Left ventricle myocardium superior (tissue), 1 donor: ENCODE measurements around the gene CLIC1. TPM values are rescaled to one million over a fixed set of nuclear protein-coding genes. Genes with fewer than 3 reads are reported as not detected.

Experiments
- ATAC-seq: fragments of 200-7000 bp; cut with Tn5 transposase; one replicate; pipeline ENCODE4 v1.9.1; 2020; ENCODE audit warnings: mild to moderate bottlenecking, moderate library complexity
- DNase-seq: peaks from one replicate; pipeline ENCODE4 v3.0.0-alpha.2; 2020
- intact Hi-C: fragments of 100-400 bp; cut with micrococcal nuclease; formaldehyde crosslinking; loops from one replicate; pipeline ENCODE4 v1.11.0; 2022
- total RNA-seq: library from RNA; stranded (reverse); fragmentation: NEBNext Ultra II Directional; extraction: Animal tissue kit (Norgen Biotek cat#: 25700); gene quantifications from one replicate; pipeline ENCODE4 v1.2.1, GENCODE V29; 2021
- donor health status: DM: no; HTN: yes; CAD: no; lungs with severe emphysema.

Gene CLIC1
- total RNA-seq, 1 donor from 2014 or later = 77.4 TPM

DNA sequence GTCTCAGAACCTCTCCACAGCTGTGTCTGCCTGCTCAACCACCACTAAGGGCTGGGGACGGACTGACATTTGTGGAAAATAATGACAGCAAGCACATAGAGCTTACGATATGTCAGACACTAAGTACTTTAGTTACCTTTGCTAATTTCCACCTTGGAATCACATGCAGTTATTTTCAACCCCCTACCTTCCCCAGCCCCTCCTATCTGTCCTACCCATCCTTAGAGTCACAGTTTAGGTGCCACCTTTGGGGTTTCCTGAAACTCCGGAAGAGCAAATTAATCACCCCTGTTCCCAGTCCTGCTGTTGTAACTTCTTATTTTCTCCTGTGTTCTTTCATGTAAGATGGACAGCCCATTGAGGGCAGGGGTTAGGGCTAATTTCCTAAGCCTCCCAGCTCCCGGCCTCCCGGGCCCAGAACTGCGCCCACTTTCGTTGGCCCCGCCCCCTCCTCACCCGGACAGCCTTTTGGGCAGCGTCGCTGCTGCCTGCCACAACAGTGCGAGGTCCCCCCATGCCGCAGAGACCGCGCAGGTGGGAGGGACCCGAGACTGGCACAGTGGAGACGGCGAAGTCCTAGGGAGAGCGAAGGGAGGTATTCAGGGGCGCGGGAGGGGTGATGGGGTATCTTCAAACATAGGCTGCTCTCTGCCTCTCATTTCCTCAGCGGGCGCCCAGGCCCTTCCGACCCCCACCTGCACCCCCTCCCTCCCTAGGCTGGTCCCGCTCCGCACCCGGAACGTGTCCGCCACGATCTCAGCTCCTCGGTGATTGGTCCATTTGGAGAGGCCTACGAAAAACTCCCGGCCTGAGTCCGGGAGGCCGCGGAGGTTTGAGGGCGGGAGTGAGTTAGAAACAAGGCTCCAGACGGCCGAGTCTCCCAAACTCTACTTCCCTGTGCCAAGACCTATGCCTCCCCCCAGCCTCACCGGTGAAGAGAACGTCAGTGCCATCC, 8.3 kb downstream of the CLIC1 start:
- DNase-seq (no peak), ATAC-seq (no peak)
- intact Hi-C loops = no loop called here

DNA sequence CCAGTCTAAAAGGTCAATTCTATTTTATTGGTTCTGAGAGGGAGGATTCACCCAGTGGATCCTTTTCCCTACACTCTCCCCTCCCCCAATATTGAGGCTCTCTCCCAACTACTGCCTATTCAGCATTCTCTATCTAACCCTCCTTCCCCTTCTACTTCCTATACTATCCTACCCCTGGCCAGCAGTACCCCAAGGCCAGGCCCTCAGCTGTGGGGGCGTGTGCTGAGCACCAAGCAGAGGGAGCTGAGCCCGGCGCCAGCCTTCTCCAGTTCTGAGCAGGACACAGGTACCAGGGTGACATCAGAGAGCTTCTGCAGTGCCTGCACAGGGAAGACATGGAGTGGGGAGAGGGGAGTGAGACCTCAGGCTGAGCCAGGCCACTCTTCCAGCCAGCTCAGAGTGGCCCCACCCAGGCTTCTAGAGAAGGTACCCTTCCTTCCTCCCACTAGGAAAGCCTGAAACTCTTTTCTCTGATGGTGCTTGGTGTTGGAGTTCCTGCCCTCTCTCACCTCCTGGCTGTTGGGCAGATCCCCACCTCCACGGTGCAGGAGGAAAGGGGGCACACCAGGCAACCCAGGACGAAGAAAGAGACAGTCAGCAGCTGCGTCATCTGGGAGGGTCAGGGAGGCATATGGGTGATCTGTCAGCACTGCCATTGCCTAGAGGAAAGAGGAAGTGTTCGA, 9.2 kb downstream of the CLIC1 start:
- no peak for ATAC-seq
- no peak for DNase-seq
- intact Hi-C loops = no loop called here

DNA sequence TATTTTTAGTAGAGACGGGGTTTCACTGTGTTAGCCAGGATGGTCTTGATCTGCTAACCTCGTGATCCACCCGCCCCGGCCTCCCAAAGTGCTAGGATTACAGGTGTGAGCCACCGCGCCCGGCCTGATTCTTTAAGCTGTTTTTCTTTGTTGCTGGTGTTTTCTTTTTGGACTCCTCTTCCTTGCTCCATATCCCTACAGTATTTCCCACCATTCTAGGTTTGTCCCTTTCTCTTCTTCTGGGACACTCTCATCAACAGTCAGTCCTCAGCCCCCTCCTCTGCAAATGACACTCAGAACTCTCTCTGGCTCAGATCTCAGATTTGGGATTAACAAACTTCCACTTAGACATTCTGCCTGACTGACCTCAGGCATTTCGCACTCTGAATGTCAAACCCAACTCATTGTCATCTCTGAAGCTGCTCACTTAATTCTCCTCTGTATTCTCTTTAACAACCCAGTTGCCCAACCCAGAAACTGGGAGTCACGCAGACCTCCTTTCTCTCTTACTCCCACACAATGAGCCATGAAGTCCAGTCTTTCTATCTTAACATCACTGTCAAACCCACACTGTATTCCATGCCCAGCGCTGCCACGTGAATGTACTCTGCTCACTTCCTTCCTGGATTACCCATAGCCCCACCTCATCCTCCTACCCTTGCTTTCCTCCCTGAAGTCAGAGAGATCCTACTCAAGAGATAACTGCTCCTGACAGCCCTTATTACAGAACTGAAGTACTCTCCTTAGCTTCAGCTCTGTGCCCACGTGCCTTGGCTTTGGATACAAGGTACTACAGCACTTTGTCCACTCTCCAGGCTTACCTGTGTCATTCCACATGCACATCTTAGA, 10.6 kb downstream of the CLIC1 start:
- DNase-seq (no peak), ATAC-seq (no peak)
- intact Hi-C loops = no loop called here

DNA sequence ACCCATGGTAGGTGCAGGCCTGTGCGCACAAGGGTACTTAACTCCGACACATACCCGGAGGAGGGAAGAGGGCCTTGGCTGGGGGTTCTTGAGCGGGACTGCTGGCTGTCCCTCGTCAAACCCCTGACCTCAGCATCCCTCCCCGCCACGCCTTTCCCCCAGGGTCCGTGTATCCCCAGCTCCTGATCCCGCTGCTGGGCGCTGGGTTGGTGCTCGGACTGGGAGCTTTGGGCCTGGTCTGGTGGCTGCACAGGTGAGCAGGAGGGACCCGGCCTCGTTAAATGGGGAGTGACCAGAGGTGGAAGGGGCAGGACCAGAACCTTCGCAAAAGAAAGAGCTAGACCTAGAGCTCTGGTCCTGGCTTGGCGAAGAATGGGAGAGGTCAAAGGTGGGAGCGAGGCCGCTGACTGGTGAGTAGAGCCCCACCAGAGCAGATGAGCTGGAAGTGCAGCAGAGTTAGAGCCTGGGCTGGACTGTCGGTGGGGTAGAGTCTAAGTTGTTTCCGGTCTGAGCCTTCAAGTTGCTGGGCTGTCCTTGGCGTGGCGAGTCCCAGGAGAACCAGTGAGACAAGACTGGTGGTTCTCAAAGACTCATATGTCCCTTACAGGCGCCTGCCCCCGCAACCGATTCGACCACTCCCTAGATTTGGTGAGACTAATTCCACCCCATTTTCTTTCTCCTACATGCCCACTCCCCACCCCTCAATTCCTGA, 12.2 kb downstream of the CLIC1 start:
- ATAC-seq = peak; percentile 7
- no peak for DNase-seq
- intact Hi-C loops = no loop called here

DNA sequence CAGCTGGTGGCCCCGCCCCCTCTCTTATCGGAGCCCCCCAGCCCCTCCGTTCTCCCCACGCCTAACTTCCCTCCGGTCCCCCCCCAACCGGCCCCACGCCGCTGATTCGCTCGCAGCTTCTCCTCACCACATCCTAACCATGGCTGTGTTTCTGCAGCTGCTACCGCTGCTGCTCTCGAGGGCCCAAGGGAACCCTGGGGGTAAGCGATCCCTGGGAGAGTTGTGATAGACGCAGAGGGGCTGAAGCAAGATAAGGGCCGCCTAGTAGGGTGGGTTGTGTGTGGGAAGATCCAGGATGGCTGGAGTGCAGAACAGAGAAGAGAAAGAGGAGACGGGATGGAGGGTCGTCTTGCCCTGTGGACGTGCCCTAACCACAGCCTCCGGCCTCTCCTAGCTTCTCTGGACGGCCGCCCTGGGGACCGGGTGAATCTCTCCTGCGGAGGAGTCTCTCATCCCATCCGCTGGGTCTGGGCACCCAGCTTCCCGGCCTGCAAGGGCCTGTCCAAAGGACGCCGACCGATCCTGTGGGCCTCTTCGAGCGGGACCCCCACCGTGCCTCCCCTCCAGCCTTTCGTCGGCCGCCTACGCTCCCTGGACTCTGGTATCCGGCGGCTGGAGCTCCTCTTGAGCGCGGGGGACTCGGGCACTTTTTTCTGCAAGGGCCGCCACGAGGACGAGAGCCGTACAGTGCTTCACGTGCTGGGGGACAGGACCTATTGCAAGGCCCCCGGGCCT, 12.9 kb downstream of the CLIC1 start, which contains the start of gene MPIG6B:
TSS of gene MPIG6B (plus strand) at position 129 of the 735 bp plus-strand sequence. CDS start at position 140, 11 bp downstream.
- intact Hi-C loops = no loop called here
- ATAC-seq (no peak), DNase-seq (no peak)

DNA sequence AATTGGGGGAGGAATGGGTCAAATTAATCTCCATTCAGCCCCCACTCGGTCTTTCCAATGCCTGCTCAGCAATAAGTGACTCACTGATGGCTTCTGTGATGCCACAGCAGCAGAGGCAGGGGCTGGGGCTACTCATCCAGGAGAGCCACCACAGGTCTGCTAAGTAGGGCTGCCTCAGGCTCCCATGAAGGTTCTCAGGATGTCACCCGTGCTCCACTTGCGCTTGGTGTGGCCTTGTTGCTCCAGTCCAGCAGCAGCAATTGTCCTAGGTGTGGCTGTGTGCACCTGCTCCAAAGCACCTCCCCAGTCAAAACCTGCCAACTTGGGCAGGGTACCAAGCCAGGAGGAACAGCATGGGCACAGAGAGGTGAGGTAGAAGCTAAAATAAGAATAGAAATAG, 14.2 kb downstream of the CLIC1 start:
- ATAC-seq (no peak), DNase-seq (no peak)
- intact Hi-C loops = no loop called here

DNA sequence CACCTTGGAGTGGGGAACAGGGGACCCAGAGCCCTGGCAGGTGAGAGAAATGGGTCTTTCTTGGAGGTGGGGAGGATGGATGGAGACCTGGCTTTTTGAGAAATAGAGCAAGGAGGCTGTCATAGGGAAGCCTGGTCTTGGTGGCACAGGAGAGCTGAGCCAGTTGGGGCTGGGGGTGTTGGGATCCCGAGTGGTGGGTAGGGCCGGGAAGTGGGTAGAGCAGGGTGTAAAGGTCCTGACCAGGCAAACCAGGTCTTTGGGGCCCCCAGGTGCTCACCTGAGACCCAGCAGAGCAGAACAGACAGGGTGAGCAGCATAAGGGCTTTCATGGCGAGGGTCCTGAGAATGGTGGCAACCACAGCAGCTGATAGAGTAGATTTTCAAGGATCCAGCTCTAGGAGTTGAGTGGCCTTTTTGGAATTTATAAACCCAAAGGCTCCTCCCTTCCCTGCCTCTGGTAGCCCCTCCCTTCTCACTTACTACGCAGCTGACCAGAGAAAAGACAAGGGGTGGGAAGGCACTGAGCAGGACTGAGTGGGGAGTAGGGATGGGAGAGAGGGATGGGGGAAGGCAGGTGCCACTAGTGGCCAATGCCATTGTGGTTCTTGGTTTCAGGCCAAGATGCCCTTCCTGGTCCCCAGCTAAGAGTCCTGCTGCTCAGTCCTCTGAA, 14.8 kb downstream of the CLIC1 start, which contains the start of gene LY6G6C:
TSS of gene LY6G6C (minus strand) at position 396 of the 670 bp plus-strand sequence. CDS start at position 329, 67 bp downstream.
- intact Hi-C loops = no loop called here
- ATAC-seq = no peak
- DNase-seq = no peak

DNA sequence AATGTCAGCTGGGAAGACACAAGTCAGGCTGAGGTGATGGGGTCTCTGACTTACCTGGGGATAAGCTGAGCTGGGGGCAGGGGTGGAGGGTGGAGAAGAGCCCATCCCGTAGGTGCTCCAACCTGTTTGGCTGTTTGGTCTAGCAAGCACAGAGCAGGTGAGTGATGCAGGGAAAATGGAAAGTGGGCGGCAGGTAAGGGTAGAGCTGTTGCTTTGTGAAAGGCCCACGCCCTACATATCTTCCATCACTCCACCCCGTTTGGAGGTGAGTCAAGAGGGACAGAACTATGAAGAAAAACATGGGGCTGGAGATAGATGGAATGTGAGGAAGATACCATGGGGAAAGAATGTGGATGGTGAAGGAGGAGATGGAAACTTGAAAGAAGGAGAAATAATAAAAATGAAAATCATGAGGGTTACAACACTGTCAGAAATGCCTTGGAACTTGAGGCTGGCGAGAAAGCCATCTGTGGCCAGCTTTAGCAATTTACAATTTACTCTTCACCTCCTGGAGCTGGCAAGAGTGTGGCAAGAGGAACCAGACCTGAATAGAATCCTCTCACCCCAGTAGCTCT, 16.0 kb downstream of the CLIC1 start:
- intact Hi-C loops = no loop called here

DNA sequence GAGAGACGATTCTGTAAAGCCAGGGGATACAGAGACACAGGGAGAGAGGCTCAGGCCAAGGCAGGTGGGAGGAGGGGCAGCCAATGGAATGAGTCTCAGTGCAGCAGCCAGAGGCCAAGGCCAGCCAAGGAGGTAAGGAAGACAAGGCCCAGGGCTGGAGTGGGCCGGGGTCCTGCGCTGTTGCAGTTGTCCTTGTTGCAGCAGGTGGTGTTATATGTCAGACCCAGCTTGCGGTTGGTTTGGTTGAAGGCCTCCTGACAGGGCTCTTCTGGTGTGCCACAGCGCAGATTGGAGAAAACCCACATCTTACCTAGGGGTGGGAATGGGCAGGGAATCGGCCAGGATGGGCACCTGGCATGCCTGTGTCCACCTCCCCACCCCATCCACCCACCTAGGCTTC, 17.3 kb downstream of the CLIC1 start:
- ATAC-seq = no peak
- intact Hi-C loops = no loop called here
- DNase-seq = no peak

More for the DNA sequence above, 16.0 kb downstream of the CLIC1 start:
- no peak for DNase-seq
- no peak for ATAC-seq

DNA sequence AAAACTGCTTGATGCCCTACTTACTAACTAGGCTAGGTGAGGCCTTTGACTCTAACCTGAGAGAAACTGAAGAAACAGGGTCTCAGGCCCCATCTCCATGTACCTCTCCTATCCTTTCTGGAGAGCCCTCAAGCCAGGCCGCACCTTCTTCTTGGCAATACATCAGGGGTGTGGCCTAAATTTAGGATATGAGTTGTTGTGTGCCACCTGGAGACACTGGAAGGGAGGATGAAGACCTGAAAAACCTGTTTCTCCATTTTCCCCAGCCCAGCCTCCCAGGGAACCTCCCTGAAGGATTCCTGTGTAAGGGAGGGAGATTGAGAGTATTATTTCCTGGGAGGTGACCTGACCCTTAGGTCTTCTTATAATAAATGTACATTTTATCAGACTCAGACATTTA, 18.1 kb downstream of the CLIC1 start:
- ATAC-seq = no peak
- DNase-seq = no peak
- intact Hi-C loops = no loop called here

DNA sequence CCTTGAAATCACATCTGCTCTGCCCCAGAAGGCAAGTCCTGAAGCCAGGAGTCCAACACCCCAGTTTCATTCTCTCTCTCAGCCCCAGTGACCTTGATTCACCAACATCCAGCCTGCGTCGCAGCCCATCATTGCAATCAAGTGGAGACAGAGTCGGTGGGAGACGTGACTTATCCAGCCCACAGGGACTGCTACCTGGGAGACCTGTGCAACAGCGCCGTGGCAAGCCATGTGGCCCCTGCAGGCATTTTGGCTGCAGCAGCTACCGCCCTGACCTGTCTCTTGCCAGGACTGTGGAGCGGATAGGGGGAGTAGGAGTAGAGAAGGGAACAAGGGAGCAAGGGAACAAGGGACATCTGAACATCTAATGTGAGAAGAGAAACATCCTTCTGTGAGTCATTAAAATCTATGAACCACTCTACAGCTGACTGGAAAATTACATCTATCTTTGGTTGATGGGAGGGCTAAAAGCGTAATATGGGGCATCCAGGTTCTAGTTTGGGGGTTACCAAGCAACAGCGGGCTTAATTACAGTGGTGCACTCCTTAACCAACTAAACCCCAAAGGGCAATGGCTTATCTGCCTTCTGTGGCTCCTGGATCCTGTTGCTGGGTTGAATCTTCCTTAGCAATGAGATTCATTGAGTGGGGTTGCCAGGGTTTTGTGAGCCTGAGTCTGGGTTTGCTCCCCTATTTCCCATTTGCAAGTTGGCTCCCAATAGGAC, 18.7 kb downstream of the CLIC1 start:
- intact Hi-C loops = no loop called here
- DNase-seq (no peak), ATAC-seq (no peak)

DNA sequence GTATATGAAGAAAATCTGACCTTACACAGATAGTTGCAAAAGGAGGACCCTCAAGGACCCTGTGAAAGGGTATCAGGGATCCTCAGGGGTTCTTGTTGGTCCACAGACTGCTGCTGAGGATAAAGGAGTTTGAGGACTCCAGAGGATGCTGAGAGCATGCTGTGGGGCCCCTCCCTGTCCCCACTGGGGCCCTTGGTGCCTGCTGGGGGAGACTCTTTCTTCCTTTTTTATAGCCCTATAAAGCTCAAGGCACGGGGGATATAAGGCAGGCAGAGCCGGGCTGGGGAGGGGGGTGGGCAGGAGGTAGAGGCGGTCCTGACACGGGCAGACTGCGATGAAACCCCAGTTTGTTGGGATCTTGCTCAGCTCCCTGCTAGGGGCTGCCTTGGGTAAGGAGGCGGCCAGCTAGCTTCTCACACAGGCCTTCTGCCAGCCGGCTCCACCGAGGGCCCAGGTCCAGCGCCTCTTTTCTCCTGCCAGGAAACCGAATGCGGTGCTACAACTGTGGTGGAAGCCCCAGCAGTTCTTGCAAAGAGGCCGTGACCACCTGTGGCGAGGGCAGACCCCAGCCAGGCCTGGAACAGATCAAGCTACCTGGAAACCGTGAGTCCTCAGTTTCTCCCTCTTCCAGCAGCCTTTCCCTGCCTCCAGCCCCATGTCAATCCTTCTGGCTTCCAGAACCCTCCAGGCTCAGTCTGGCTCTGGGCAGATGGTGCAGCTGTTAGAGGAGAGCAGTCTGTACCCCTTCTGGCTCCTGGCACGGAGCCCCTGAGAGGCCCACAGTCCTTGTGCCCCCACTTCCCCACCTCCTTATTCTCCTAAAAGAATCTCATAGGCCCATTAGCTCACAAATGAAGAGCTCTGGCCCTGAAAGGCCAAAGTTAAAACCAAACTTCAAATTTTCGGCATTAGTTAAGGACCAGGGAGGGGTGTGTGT, 21.0 kb downstream of the CLIC1 start, which contains the start of gene LY6G6D:
TSS of gene LY6G6D (plus strand) at position 327 of the 937 bp plus-strand sequence. CDS start at position 335, 8 bp downstream.
- DNase-seq = no peak
- intact Hi-C loops = no loop called here
- no peak for ATAC-seq

DNA sequence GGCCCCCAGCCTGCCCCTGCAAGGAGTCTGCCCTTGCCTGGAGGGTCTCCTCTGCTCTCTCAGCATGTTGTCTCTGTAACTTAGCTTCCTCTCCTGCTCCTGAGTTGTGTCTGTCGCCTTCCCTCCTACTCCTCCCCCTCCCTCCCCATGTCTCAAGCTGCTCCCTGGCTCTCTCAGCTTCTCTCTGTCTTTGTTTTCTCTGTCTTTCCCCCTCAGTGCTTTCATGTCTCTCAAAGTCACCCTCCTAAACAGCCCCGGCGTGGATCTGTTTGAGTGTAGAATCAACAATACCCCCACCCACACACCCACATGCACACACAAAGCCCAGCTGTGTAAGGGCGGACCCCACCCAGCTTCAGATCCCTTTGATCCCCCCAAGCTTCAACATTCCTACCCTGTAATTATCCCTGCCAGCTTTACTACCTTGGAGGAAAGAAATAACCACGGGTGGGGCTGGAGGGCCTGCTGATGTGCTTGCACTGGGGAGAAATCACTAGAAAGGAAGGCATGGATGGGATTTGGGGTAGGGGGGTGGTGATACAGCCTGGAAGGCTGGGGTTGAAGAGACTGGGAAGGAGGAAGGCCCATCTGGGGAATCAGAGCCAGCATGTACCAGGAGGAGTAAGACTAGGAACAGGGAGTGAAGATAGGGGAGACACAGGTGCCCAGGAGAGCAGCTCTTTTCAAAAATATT, 22.2 kb downstream of the CLIC1 start:
- no peak for DNase-seq
- intact Hi-C loops = no loop called here
- no peak for ATAC-seq

DNA sequence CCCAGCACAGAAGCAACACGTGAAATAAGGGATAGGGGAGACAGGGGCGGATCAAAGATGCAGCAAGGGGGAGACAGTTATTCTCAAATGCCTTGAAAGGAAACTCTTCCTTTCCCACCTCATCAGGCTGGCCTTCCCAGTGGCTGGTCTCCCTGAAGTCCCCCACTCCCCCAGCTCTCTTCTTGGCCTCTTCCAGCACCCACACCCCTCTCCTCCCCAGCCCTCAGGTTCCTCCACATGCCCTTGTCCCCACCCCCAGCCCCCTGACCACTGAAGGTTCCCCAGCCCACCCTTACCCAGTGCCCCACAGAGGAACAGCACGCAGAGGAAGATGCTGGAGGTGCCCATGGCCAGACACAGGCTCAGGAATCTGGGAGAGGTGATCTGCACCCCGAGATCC, 22.9 kb downstream of the CLIC1 start:
- ATAC-seq = no peak
- intact Hi-C loops = no loop called here
- no peak for DNase-seq

DNA sequence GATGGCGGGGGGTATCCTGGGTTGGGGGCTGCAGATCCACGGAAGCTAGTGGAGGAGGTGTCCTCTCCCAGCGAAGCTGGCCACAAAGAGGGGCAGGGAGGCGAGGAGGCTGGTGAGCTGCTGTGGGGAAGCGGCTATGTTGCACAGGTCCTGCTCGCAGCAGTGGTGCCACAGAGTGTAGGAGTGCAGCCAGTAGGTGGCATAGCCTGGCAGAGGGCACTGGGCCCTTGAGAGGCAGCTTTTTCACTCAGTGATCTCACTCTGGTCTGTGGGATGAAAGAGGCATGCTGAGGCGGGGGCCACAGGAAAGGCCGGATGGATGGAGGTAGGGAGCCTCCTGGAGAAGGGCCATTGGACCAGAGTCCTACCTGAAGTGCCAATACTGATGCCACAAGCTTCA, 24.0 kb downstream of the CLIC1 start:
- intact Hi-C loops = no loop called here
- ATAC-seq (peak; percentile 70), DNase-seq (no peak)
